Neural cell (in vitro differentiated cells): ENCODE data around the gene CFAP68. TPM values are rescaled to one million over a fixed set of nuclear protein-coding genes. Genes with fewer than 3 reads are reported as not detected.

Experiments
- H2AFZ ChIP-seq: fragments of 200-600, 300-800 bp; sonication (generic), shearing (Covaris generic); 2 replicates; pipeline ENCODE4 v1.6.0; 2014; ENCODE audit warnings: low read depth, mild to moderate bottlenecking, antibody characterized with exemption, low read length, moderate library complexity
- H3F3A ChIP-seq: fragments of 200-600 bp; shearing (Covaris generic); 2 replicates; pipeline ENCODE4 v1.6.1; 2016; ENCODE audit warnings: mild to moderate bottlenecking, moderate library complexity, mixed read lengths, antibody characterized with exemption, low read length; ENCODE audit not compliant: insufficient read depth, poor library complexity, severe bottlenecking
- H3K27ac ChIP-seq: fragments of 200-600, 300-800 bp; sonication (generic), shearing (Covaris generic); 2 replicates; pipeline ENCODE4 v1.5.1; 2014; ENCODE audit warnings: mild to moderate bottlenecking, low read length, moderate library complexity
- H3K27me3 ChIP-seq: fragments of 300-800, 200-600 bp; sonication (generic), shearing (Covaris generic); 2 replicates; pipeline ENCODE4 v1.6.0; 2014; ENCODE audit warnings: mild to moderate bottlenecking, low read depth, low read length, moderate library complexity; ENCODE audit not compliant: insufficient read depth
- H3K36me3 ChIP-seq: fragments of 300-800, 200-600 bp; sonication (generic), shearing (Covaris generic); 2 replicates; pipeline ENCODE4 v1.5.1; 2014; ENCODE audit warnings: mild to moderate bottlenecking, antibody characterized with exemption, low read length, moderate library complexity; ENCODE audit not compliant: insufficient read depth
- H3K4me2 ChIP-seq: fragments of 300-800, 200-600 bp; sonication (generic), shearing (Covaris generic); 2 replicates; pipeline ENCODE4 v1.6.0; 2014; ENCODE audit warnings: mild to moderate bottlenecking, low read length
- H3K4me3 ChIP-seq: fragments of 300-800, 200-600 bp; sonication (generic), shearing (Covaris generic); 2 replicates; pipeline ENCODE4 v1.5.1; 2014; ENCODE audit warnings: mild to moderate bottlenecking, low read length, moderate library complexity
- H3K79me2 ChIP-seq: fragments of 200-600 bp; shearing (Covaris generic); replicated peaks from 2 replicates; pipeline ENCODE4 v1.6.0; 2014; ENCODE audit warnings: mild to moderate bottlenecking, low read length, moderate library complexity; ENCODE audit not compliant: insufficient read depth
- H3K9ac ChIP-seq: fragments of 300-800, 200-600 bp; sonication (generic), shearing (Covaris generic); 2 replicates; pipeline ENCODE4 v1.6.1; 2016; ENCODE audit warnings: mild to moderate bottlenecking, low read length, mixed read lengths
- H3K9me2 ChIP-seq: fragments of 200-600 bp; shearing (Covaris generic); 2 replicates; pipeline ENCODE4 v1.6.1; 2016; ENCODE audit warnings: mild to moderate bottlenecking, low read length, mixed read lengths; ENCODE audit not compliant: insufficient read depth
- H3K9me3 ChIP-seq: fragments of 200-600, 300-800 bp; sonication (generic), shearing (Covaris generic); 2 replicates; pipeline ENCODE4 v1.6.1; 2016; ENCODE audit warnings: mild to moderate bottlenecking, mixed run types, low read length, moderate library complexity, mixed read lengths
- H4K20me1 ChIP-seq: fragments of 200-600 bp; shearing (Covaris generic); 2 replicates; pipeline ENCODE4 v1.6.1; 2016; ENCODE audit warnings: mild to moderate bottlenecking, mixed run types; ENCODE audit not compliant: insufficient read depth
- EP300 ChIP-seq: fragments of 450-650 bp; conservative IDR thresholded peaks from 2 replicates; pipeline ENCODE4 v1.6.1; 2014; ENCODE audit warnings: antibody characterized with exemption, mild to moderate bottlenecking, moderate library complexity; ENCODE audit not compliant: poor library complexity, severe bottlenecking
- EZH2 ChIP-seq: fragments of 200-600, 300-800 bp; shearing (Covaris generic), sonication (generic); IDR thresholded peaks from 2 replicates; pipeline ENCODE4 v1.6.1; 2014; ENCODE audit warnings: antibody characterized with exemption, low read length, borderline replicate concordance, mild to moderate bottlenecking; ENCODE audit not compliant: insufficient read depth, poor library complexity, severe bottlenecking
- MXI1 ChIP-seq: fragments of 450-650 bp; conservative IDR thresholded peaks from 2 replicates; pipeline ENCODE4 v1.6.1; 2014; ENCODE audit warnings: antibody characterized with exemption, mild to moderate bottlenecking; ENCODE audit not compliant: poor library complexity, severe bottlenecking
- POLR2AphosphoS5 ChIP-seq: IDR thresholded peaks from 2 replicates; pipeline ENCODE4 v1.6.1; 2012
- RAD21 ChIP-seq: fragments of 450-650 bp; conservative IDR thresholded peaks from 2 replicates; pipeline ENCODE4 v1.6.1; 2014; ENCODE audit warnings: antibody characterized with exemption, mild to moderate bottlenecking, moderate library complexity
- SMC3 ChIP-seq: fragments of 450-650 bp; conservative IDR thresholded peaks from 2 replicates; pipeline ENCODE4 v1.6.1; 2014; ENCODE audit warnings: antibody characterized with exemption, mild to moderate bottlenecking, moderate library complexity; ENCODE audit not compliant: poor library complexity
- TAF1 ChIP-seq: IDR thresholded peaks from 2 replicates; pipeline ENCODE4 v1.6.1; 2012; ENCODE audit warnings: low read depth
- polyA plus RNA-seq: library from polyadenylated mRNA; depleted of rRNA; stranded (reverse); fragments of >200 nt; gene quantifications from 2 replicates; pipeline ENCODE4 v1.2.3, GENCODE V29; 2014
- TF ChIP-seq, protein P1 (sequence below): fragments of 450-650 bp; IDR thresholded peaks from 2 replicates; pipeline ENCODE4 v1.5.1; 2014; ENCODE audit warnings: antibody characterized with exemption, mild to moderate bottlenecking, moderate library complexity; ENCODE audit not compliant: poor library complexity, severe bottlenecking
- TF ChIP-seq, protein P2 (sequence below): IDR thresholded peaks from 2 replicates; pipeline ENCODE4 v1.6.1; 2012; ENCODE audit warnings: borderline replicate concordance

Gene CFAP68
- polyA plus RNA-seq, 1 donor from 2014 or later: 28.1 TPM

GRCh38 chr11:111870522-111870885 is 8.8 kb upstream of the CFAP68 start:
- no peaks in the 10 kb centered on the region for H4K20me1 ChIP-seq
- peak overlapping the region; percentile 64 for H3K4me2 ChIP-seq
- H3K9me3 ChIP-seq: no peaks in the 10 kb centered on the region
- peaks cover 16% of the 10 kb centered on the region for H3K79me2 ChIP-seq
- H3F3A ChIP-seq: peaks cover 3% of the 10 kb centered on the region
- H3K27me3 ChIP-seq: no peaks in the 10 kb centered on the region
- H3K36me3 ChIP-seq: no peaks in the 10 kb centered on the region
- H3K9ac ChIP-seq: peak overlapping the region; percentile 81
- H3K4me3 ChIP-seq: peak overlapping the region; percentile 77
- no peak for TF ChIP-seq MXI1
- peak overlapping the region; percentile 71 for H2AFZ ChIP-seq
- no peaks in the 10 kb centered on the region for H3K9me2 ChIP-seq
- peak overlapping the region; percentile 80 for H3K27ac ChIP-seq

DNA sequence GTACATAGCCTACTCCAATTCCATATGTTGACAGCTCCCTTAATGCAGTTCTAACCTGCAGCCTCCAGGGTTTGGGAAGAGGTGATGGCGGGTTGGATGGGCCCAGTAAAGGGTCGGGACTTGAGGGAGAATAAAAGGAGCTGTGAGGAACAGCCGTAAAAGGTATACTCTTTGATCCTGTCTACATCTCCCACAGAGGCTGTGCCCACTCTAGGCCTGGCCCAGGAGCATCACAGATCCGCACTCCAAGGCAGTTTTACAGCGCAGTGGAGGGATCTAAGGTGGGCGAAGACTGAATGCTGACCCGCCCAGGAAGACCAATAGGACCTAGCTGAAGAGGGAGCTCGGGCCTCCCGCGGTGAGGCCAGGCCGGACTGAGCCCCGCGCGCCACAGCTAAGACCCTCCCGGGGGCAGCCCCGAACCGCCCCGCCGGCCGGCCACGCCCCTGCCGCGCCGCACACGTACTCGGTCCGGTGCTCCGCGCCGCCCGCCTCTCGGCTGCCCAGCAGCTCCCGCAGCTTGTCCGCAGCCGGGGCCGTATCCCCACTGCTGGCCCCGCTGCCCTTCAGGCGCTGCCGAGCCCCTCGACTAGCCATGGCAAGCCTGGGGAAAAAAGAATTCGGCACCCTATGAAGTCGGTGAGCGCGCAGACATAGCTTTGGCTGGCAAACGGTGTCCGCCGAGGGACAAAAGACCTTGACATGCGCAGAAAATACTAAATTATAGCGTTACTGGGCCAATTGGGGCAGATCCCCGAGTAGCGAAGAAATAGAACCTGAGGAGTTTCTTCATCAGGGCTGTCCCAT is 8.3 kb upstream of the CFAP68 start, which contains the start of gene ALG9:
ALG9 (minus strand) TSS at position 696 of the 807 bp plus-strand sequence; CDS start at position 597, 99 bp downstream.
- Histone ChIP-seq H3K9me3 (no peaks in the 10 kb centered on the region), H3K9me2 (no peaks in the 10 kb centered on the region), H2AFZ (peak within 1 kb of the TSS; percentile 71), H3K79me2 (peaks cover 16% of the 10 kb centered on the region), H3K36me3 (no peaks in the 10 kb centered on the region), H3F3A (peaks cover 3% of the 10 kb centered on the region), H3K4me2 (peak within 1 kb of the TSS; percentile 64), H3K27ac (peak within 1 kb of the TSS; percentile 80), H4K20me1 (no peaks in the 10 kb centered on the region), H3K27me3 (no peaks in the 10 kb centered on the region), H3K9ac (peak within 1 kb of the TSS; percentile 81), H3K4me3 (peak within 1 kb of the TSS; percentile 77)
- TF ChIP-seq MXI1 (peak; percentile 86), SMC3 (peak; percentile 25), EP300 (peak; percentile 19), TAF1 (no peak), EZH2 (no peak), RAD21 (no peak), POLR2AphosphoS5 (peak; percentile 60)
- TF ChIP-seq, protein P1, sequence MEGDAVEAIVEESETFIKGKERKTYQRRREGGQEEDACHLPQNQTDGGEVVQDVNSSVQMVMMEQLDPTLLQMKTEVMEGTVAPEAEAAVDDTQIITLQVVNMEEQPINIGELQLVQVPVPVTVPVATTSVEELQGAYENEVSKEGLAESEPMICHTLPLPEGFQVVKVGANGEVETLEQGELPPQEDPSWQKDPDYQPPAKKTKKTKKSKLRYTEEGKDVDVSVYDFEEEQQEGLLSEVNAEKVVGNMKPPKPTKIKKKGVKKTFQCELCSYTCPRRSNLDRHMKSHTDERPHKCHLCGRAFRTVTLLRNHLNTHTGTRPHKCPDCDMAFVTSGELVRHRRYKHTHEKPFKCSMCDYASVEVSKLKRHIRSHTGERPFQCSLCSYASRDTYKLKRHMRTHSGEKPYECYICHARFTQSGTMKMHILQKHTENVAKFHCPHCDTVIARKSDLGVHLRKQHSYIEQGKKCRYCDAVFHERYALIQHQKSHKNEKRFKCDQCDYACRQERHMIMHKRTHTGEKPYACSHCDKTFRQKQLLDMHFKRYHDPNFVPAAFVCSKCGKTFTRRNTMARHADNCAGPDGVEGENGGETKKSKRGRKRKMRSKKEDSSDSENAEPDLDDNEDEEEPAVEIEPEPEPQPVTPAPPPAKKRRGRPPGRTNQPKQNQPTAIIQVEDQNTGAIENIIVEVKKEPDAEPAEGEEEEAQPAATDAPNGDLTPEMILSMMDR: peak; percentile 60
- TF ChIP-seq, protein P2, sequence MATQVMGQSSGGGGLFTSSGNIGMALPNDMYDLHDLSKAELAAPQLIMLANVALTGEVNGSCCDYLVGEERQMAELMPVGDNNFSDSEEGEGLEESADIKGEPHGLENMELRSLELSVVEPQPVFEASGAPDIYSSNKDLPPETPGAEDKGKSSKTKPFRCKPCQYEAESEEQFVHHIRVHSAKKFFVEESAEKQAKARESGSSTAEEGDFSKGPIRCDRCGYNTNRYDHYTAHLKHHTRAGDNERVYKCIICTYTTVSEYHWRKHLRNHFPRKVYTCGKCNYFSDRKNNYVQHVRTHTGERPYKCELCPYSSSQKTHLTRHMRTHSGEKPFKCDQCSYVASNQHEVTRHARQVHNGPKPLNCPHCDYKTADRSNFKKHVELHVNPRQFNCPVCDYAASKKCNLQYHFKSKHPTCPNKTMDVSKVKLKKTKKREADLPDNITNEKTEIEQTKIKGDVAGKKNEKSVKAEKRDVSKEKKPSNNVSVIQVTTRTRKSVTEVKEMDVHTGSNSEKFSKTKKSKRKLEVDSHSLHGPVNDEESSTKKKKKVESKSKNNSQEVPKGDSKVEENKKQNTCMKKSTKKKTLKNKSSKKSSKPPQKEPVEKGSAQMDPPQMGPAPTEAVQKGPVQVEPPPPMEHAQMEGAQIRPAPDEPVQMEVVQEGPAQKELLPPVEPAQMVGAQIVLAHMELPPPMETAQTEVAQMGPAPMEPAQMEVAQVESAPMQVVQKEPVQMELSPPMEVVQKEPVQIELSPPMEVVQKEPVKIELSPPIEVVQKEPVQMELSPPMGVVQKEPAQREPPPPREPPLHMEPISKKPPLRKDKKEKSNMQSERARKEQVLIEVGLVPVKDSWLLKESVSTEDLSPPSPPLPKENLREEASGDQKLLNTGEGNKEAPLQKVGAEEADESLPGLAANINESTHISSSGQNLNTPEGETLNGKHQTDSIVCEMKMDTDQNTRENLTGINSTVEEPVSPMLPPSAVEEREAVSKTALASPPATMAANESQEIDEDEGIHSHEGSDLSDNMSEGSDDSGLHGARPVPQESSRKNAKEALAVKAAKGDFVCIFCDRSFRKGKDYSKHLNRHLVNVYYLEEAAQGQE: peak; percentile 83
